Hepatocyte (in vitro differentiated cells): Measurements from ENCODE around the gene TMEM131L. TPM values are rescaled to one million over a fixed set of nuclear protein-coding genes. Genes with fewer than 3 reads are reported as not detected.
A peak's percentile ranks its signal among the peaks of the same experiment; 100 is the strongest.
"Not testable (repeated sequence)": the region's sequence is repeated elsewhere in the genome, so short reads cannot be mapped to it uniquely, and the experiment has no call there.

Experiments
- DNase-seq: peaks from one replicate; pipeline ENCODE4 v3.0.0-alpha.2; 2016; ENCODE audit warnings: low spot score
- H2AFZ ChIP-seq: fragments of 200-600 bp; sonication (generic); 2 replicates; pipeline ENCODE4 v1.6.0; 2016; ENCODE audit warnings: antibody characterized with exemption, mild to moderate bottlenecking
- H3K27ac ChIP-seq: fragments of 200-600 bp; sonication (generic); 2 replicates; pipeline ENCODE4 v1.5.1; 2016; ENCODE audit warnings: mild to moderate bottlenecking
- H3K27me3 ChIP-seq: fragments of 200-600 bp; sonication (generic); 2 replicates; pipeline ENCODE4 v1.6.1; 2016
- H3K36me3 ChIP-seq: fragments of 200-600 bp; sonication (generic); replicated peaks from 2 replicates; pipeline ENCODE4 v1.5.1; 2016; ENCODE audit warnings: low read depth; ENCODE audit not compliant: insufficient read depth
- H3K4me1 ChIP-seq: fragments of 200-600 bp; sonication (generic); 2 replicates; pipeline ENCODE4 v1.5.1; 2016; ENCODE audit warnings: mild to moderate bottlenecking, moderate library complexity; ENCODE audit not compliant: insufficient read depth
- H3K4me2 ChIP-seq: fragments of 200-600 bp; sonication (generic); 2 replicates; pipeline ENCODE4 v1.6.0; 2016
- H3K4me3 ChIP-seq: fragments of 200-600 bp; sonication (generic); 2 replicates; pipeline ENCODE4 v1.5.1; 2016; ENCODE audit warnings: mild to moderate bottlenecking
- H3K79me2 ChIP-seq: fragments of 200-600 bp; sonication (generic); 2 replicates; pipeline ENCODE4 v1.6.0; 2017; ENCODE audit warnings: mild to moderate bottlenecking
- H3K9me2 ChIP-seq: fragments of 200-600 bp; sonication (generic); replicated peaks from 2 replicates; pipeline ENCODE4 v1.6.0; 2017; ENCODE audit warnings: mild to moderate bottlenecking; ENCODE audit not compliant: insufficient read depth
- H3K9me3 ChIP-seq: fragments of 200-600 bp; sonication (generic); 2 replicates; pipeline ENCODE4 v1.5.1; 2016; ENCODE audit warnings: low read depth, mild to moderate bottlenecking
- H4K20me1 ChIP-seq: fragments of 200-600 bp; sonication (generic); 2 replicates; pipeline ENCODE4 v1.6.0; 2016; ENCODE audit warnings: mild to moderate bottlenecking; ENCODE audit not compliant: insufficient read depth, poor library complexity, severe bottlenecking
- CTCF ChIP-seq: fragments of 200-600 bp; sonication (generic); IDR thresholded peaks from 2 replicates; pipeline ENCODE4 v1.5.1; 2016; ENCODE audit warnings: antibody characterized with exemption, mild to moderate bottlenecking; ENCODE audit not compliant: poor library complexity
- EZH2 ChIP-seq: fragments of 200-600 bp; sonication (generic); IDR thresholded peaks from 2 replicates; pipeline ENCODE4 v1.6.1; 2016; ENCODE audit warnings: antibody characterized with exemption, mild to moderate bottlenecking, borderline replicate concordance
- EZH2phosphoT487 ChIP-seq: fragments of 200-600 bp; sonication (generic); IDR thresholded peaks from one replicate; pipeline ENCODE4 v1.6.1; 2018; ENCODE audit warnings: antibody characterized with exemption, mild to moderate bottlenecking, low read depth, moderate library complexity; ENCODE audit not compliant: unreplicated experiment, severe bottlenecking
- WGBS: methylation state at CpG from one replicate; pipeline ENCODE4 v1.1.6; 2016; ENCODE audit warnings: low lambda C conversion rate; ENCODE audit errors: missing lambda C conversion rate; 5-methylcytosine and 5-hydroxymethylcytosine counted together
- polyA plus RNA-seq: library from polyadenylated mRNA; unstranded; fragments of >200 nt; fragmentation: Nextera tagmentation; extraction: Ambion mirVana; gene quantifications from 2 replicates; pipeline ENCODE4 v1.2.1, GENCODE V29; 2016
- total RNA-seq: library from RNA; depleted of rRNA; stranded (reverse); fragments of >200 nt; gene quantifications from 2 replicates; pipeline ENCODE4 v1.2.3, GENCODE V29; 2014

Gene TMEM131L
- total and polyA plus RNA-seq, 2 experiments from 2014 or later, result 6.3 to 10.5 TPM

DNA sequence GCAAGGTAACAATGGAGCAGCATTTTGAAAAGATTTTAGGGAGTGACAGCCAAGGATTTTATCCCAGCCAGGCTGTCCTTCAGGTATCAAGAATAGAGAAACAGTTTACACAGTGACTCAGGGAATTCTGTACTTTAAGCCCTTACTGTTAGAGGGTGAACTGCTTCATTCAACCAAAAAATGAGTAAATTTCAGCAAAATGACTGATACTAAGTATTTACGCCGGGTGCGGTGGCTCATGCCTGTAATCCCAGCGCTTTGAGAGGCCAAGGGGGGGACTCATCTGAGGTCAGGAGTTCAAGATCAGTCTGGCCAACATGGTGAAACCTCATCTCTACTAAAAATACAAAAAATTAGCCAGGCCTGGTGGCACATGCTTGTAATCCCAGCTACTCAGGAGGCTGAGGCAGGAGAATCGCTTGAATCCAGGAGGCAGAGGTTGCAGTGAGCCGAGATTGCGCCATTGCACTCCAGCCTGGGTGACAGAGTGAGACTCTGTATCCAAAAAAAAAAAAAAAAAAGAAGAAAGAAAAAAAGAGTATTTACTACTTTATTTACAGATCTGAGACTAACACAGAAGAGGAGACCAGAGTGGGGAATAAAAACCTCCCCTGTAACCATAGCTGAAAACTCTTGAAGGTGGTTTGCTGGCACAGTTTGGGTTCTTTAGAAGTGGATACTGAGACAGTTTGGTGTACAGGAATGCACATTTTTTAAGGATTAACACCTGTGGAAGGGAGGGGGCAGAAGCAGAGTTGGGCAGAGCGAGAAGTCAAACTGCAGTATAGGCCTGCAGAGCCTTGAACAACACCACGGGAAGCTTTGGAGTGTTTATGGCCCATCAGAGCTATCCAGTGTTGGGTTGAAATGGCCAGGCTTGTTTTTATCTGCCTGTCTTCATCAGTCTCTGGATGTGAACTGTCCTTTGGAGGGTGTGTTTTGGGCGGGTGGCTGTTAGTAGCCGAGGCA is 40.5 kb downstream of the TMEM131L start:
- H3K27ac ChIP-seq, result peak overlapping the region; percentile 21
- no peaks in the 10 kb centered on the region for H3K27me3 ChIP-seq
- no peaks in the 10 kb centered on the region for H3K4me1 ChIP-seq
- no peak overlapping the region for H3K4me3 ChIP-seq
- TF ChIP-seq EZH2, result no peak
- no peak for TF ChIP-seq EZH2phosphoT487
- no peak for TF ChIP-seq CTCF
- WGBS, result 76% methylated on average over 11 of the region's 11 CpGs
- no peaks in the 10 kb centered on the region for H3K9me3 ChIP-seq
- H3K4me2 ChIP-seq, result no peak overlapping the region
- H3K79me2 ChIP-seq, result peaks cover 2% of the 10 kb centered on the region
- no peaks in the 10 kb centered on the region for H3K9me2 ChIP-seq
- no peaks in the 10 kb centered on the region for H3K36me3 ChIP-seq
- no peak for DNase-seq
- no peaks in the 10 kb centered on the region for H4K20me1 ChIP-seq
- no peak overlapping the region for H2AFZ ChIP-seq

- H2AFZ ChIP-seq, result no peak overlapping the region
- H3K27ac ChIP-seq, result no peak overlapping the region
- 92% methylated on average over 10 of the region's 10 CpGs for WGBS
- no peak for DNase-seq
- no peaks in the 10 kb centered on the region for H4K20me1 ChIP-seq
- H3K79me2 ChIP-seq, result peaks cover 2% of the 10 kb centered on the region
- no peak overlapping the region for H3K4me3 ChIP-seq
- H3K27me3 ChIP-seq, result no peaks in the 10 kb centered on the region
- TF ChIP-seq EZH2phosphoT487, result no peak
- H3K4me1 ChIP-seq, result no peaks in the 10 kb centered on the region
- H3K4me2 ChIP-seq, result no peak overlapping the region
- no peaks in the 10 kb centered on the region for H3K9me2 ChIP-seq
- H3K36me3 ChIP-seq, result no peaks in the 10 kb centered on the region
- no peaks in the 10 kb centered on the region for H3K9me3 ChIP-seq
These were observed 41.3 kb downstream of the TMEM131L start for GRCh38 chr4:153507310-153508073.

DNA sequence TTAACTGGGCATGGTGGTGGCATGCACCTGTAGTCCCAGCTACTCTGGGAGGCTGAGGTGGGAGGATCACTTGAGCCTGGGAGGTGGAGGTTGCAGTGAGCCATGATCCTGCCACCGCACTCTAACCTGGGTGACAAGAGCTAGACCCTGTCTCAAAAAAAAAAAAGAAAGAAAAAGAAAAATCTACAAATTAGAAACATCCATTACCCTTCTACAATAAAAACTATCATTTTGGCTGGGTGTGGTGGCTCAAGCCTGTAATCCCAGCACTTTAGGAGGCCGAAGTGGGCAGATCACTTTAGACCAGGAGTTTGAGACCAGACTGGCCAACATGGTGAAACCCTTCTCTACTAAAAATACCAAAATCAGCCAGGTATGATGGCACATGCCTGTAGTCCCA is 43.1 kb downstream of the TMEM131L start:
- H3K4me1 ChIP-seq, H3K27ac ChIP-seq: not testable (repeated sequence)
- WGBS, result 97% methylated on average over 2 of the region's 2 CpGs

DNA sequence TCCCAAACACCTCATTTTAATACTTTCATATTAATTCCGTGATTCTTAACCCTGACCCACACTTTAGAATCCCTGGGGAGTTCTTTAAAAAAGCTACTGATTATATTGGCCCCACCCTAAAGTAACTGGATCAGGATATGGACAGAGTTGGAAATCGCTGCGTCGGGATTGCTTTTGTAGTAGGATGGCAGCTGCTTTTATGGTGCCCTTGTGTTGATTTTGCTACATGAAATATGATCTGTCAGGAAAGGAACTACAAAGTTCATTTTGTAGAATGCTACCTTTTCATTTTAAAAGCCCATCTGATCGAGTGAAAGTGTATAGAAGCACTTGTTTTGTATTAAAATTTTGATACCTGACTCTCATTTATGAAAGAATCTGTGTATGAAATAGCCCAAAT is 43.6 kb downstream of the TMEM131L start:
- peak overlapping the region; percentile 24 for H3K4me2 ChIP-seq
- H2AFZ ChIP-seq, result no peak overlapping the region
- peaks cover 2% of the 10 kb centered on the region for H3K79me2 ChIP-seq
- H3K36me3 ChIP-seq, result no peaks in the 10 kb centered on the region
- H3K9me3 ChIP-seq, result no peaks in the 10 kb centered on the region
- no peak for DNase-seq
- H3K4me1 ChIP-seq, result no peaks in the 10 kb centered on the region
- no peaks in the 10 kb centered on the region for H3K9me2 ChIP-seq
- H4K20me1 ChIP-seq, result no peaks in the 10 kb centered on the region
- no peak overlapping the region for H3K4me3 ChIP-seq
- TF ChIP-seq CTCF (no peak), EZH2phosphoT487 (no peak), EZH2 (no peak)
- no peaks in the 10 kb centered on the region for H3K27me3 ChIP-seq
- no peak overlapping the region for H3K27ac ChIP-seq
- 43% methylated on average over 5 of the region's 5 CpGs for WGBS

More for the DNA sequence above, 43.1 kb downstream of the TMEM131L start:
- not testable (repeated sequence) for H3K79me2 ChIP-seq, H3K27me3 ChIP-seq, DNase-seq, H3K9me2 ChIP-seq, H4K20me1 ChIP-seq, H3K4me3 ChIP-seq, H3K9me3 ChIP-seq, H2AFZ ChIP-seq, H3K36me3 ChIP-seq
- peak overlapping the region; percentile 24 for H3K4me2 ChIP-seq
